ENCODE results near the gene DHRSX.
"Not testable (repeated sequence)": the region's sequence is repeated elsewhere in the genome, so short reads cannot be mapped to it uniquely, and the experiment has no call there.

DHRSX gene

DNA sequence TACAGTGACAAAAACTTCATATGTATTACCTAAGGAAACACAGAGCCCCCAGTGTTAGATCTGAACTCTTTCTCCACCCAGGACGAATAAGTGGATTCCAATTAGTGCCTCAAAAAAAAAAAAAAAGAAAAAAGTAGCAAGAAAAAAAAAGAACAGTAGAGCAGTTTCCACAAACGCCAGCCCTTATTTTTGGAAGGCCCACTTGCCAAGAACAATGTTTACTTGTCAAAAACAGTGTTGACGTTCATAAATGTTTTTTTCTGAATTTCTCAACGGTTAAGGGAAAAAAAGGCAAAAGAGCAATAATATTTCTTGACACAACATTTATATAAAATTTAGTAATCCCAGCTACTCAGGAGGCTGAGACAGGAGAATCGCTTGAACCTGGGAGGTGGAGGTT is 38.7 kb downstream of the DHRSX start:
- Histone ChIP-seq H3K79me2 (ENCODE audit: insufficient read depth, low read length) (no peaks in the 10 kb centered on the region), H4K20me1 (ENCODE audit: low read depth, low read length) (no peaks in the 10 kb centered on the region), H3K27ac (ENCODE audit: low read depth, low read length) (no peak overlapping the region), H2AFZ (ENCODE audit: low read depth, low read length, severe bottlenecking) (no peak overlapping the region), H3K9ac (ENCODE audit: low read length) (no peak overlapping the region), H3K27me3 (ENCODE audit: low read length) (no peaks in the 10 kb centered on the region), H3F3A (ENCODE audit: insufficient read depth) (no peaks in the 10 kb centered on the region), H3K4me2 (ENCODE audit: low read depth, low read length, poor library complexity, severe bottlenecking) (no peak overlapping the region), H3K36me3 (ENCODE audit: low read length) (no peaks in the 10 kb centered on the region), H3K9me2 (replicated peaks; ENCODE audit: insufficient read depth, low read length) (no peaks in the 10 kb centered on the region), H3K9me3 (ENCODE audit: insufficient read depth, low read length) (no peaks in the 10 kb centered on the region), H3K4me3 (ENCODE audit: insufficient read depth, low read length, poor library complexity, severe bottlenecking) (no peak overlapping the region)
- TF ChIP-seq EZH2phosphoT487 (conservative IDR thresholded peaks at IDR 0.05; ENCODE audit: low read length), result no peak
- TF ChIP-seq, protein P1, sequence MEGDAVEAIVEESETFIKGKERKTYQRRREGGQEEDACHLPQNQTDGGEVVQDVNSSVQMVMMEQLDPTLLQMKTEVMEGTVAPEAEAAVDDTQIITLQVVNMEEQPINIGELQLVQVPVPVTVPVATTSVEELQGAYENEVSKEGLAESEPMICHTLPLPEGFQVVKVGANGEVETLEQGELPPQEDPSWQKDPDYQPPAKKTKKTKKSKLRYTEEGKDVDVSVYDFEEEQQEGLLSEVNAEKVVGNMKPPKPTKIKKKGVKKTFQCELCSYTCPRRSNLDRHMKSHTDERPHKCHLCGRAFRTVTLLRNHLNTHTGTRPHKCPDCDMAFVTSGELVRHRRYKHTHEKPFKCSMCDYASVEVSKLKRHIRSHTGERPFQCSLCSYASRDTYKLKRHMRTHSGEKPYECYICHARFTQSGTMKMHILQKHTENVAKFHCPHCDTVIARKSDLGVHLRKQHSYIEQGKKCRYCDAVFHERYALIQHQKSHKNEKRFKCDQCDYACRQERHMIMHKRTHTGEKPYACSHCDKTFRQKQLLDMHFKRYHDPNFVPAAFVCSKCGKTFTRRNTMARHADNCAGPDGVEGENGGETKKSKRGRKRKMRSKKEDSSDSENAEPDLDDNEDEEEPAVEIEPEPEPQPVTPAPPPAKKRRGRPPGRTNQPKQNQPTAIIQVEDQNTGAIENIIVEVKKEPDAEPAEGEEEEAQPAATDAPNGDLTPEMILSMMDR (IDR thresholded peaks at IDR 0.05; ENCODE audit: insufficient read depth, low read length, poor library complexity, severe bottlenecking), result no peak

DNA sequence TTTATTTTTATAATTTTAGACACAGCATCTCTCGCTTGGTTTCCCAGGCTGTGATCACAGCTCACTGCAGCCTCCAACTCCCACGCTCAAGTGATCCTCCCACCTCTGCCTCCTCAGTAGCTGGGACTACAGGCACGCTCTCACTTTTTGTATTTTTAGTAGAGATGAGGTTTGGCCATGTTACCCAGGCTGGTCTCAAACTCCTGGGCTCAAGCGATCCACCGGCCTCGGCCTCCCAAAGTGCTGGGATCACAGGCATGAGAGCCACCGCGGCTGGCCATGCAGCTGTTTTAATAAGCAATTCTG is 39.1 kb downstream of the DHRSX start:
- no peak overlapping the region for H3K4me3 ChIP-seq (ENCODE audit: insufficient read depth, low read length, poor library complexity, severe bottlenecking)
- no peaks in the 10 kb centered on the region for H3K79me2 ChIP-seq (ENCODE audit: insufficient read depth, low read length)
- no peaks in the 10 kb centered on the region for H3F3A ChIP-seq (ENCODE audit: insufficient read depth)
- no peak overlapping the region for H3K9ac ChIP-seq (ENCODE audit: low read length)
- H3K27me3 ChIP-seq (ENCODE audit: low read length), result no peaks in the 10 kb centered on the region
- no peak for TF ChIP-seq EZH2phosphoT487 (conservative IDR thresholded peaks at IDR 0.05; ENCODE audit: low read length)
- TF ChIP-seq, protein P1 (IDR thresholded peaks at IDR 0.05; ENCODE audit: insufficient read depth, low read length, poor library complexity, severe bottlenecking), result no peak
- H3K36me3 ChIP-seq (ENCODE audit: low read length), result no peaks in the 10 kb centered on the region
- no peak overlapping the region for H3K4me2 ChIP-seq (ENCODE audit: low read depth, low read length, poor library complexity, severe bottlenecking)
- H3K9me3 ChIP-seq (ENCODE audit: insufficient read depth, low read length), result no peaks in the 10 kb centered on the region
- no peak overlapping the region for H3K27ac ChIP-seq (ENCODE audit: low read depth, low read length)
- no peaks in the 10 kb centered on the region for H4K20me1 ChIP-seq (ENCODE audit: low read depth, low read length)
- H3K9me2 ChIP-seq (replicated peaks; ENCODE audit: insufficient read depth, low read length), result no peaks in the 10 kb centered on the region
- no peak overlapping the region for H2AFZ ChIP-seq (ENCODE audit: low read depth, low read length, severe bottlenecking)

DNA sequence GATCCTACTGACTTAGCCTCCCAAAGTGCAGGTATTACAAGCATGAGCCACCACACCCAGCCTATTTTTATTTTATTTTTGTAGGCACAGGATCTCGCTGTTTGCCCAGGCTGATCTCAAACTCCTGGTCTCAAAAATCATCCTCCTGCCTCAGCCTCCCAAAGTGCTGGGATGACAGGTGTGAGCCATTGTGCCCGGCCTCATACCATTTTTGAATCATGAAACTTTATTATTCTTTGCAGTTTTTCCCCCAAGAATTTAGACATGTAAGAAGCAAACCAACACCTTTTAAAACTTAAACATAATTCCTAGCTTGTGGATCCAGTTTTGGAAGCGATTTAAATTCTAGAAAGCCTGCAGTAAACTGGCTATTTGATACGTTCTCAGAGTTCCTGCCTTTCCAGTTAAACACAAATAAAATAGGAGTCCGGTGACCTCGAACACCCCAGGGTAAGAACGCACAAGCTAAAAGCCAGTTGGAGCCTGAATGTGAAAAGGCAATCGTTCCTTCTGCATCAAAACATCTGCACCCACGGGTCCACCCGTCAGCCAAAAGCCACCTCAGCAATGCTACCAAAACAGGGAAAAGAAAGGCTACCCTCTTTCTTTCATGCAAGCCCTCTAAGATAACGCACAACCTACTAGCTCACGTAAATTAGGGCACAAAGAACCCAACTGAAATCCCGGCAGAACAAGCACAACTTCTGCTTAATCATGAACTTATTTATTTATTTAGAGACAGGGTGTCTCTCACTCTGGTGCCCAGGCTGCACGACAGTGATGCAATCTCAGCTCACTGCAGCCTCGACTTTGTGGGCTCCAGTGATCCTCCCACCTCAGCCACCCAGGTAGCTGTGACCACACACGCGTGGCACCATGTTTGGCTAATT is 39.7 kb downstream of the DHRSX start:
- not testable (repeated sequence) for H3K27ac ChIP-seq (ENCODE audit: low read depth, low read length); H3F3A ChIP-seq (ENCODE audit: insufficient read depth); H3K9me3 ChIP-seq (ENCODE audit: insufficient read depth, low read length); H3K9me2 ChIP-seq (replicated peaks; ENCODE audit: insufficient read depth, low read length); H3K4me3 ChIP-seq (ENCODE audit: insufficient read depth, low read length, poor library complexity, severe bottlenecking); H4K20me1 ChIP-seq (ENCODE audit: low read depth, low read length); H3K36me3 ChIP-seq (ENCODE audit: low read length); H3K4me2 ChIP-seq (ENCODE audit: low read depth, low read length, poor library complexity, severe bottlenecking); H3K27me3 ChIP-seq (ENCODE audit: low read length); H3K79me2 ChIP-seq (ENCODE audit: insufficient read depth, low read length); H2AFZ ChIP-seq (ENCODE audit: low read depth, low read length, severe bottlenecking); H3K9ac ChIP-seq (ENCODE audit: low read length)

DNA sequence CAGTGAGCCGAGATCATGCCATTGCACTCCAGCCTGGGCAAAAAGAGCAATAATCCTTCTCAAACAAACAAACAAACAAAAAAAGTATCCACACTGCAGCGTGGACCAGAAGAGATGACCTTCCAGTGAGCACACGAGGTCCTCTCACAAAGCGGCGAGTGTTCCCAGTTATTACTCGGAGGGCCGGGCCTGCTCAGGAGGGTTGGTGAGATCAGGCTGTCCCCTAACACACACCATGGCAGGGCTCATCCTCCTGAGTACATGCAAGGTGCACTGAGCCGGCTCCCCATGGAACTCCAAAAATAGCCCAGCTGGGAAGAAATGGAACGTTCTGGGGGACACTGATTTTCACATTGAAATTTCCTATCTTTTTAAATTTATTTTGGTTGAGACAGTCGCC is 40.7 kb downstream of the DHRSX start:
- H3K4me3 ChIP-seq (ENCODE audit: insufficient read depth, low read length, poor library complexity, severe bottlenecking); H3K9me2 ChIP-seq (replicated peaks; ENCODE audit: insufficient read depth, low read length); H3K36me3 ChIP-seq (ENCODE audit: low read length); H3K27me3 ChIP-seq (ENCODE audit: low read length); H2AFZ ChIP-seq (ENCODE audit: low read depth, low read length, severe bottlenecking); H3K9ac ChIP-seq (ENCODE audit: low read length); H3K4me2 ChIP-seq (ENCODE audit: low read depth, low read length, poor library complexity, severe bottlenecking); H3K79me2 ChIP-seq (ENCODE audit: insufficient read depth, low read length); H3K27ac ChIP-seq (ENCODE audit: low read depth, low read length); H3F3A ChIP-seq (ENCODE audit: insufficient read depth); H4K20me1 ChIP-seq (ENCODE audit: low read depth, low read length); H3K9me3 ChIP-seq (ENCODE audit: insufficient read depth, low read length): not testable (repeated sequence)

All from SU-DHL-6 (cell line).